Activated CD8-positive, alpha-beta memory T cell treated with anti-CD3 and anti-CD28 coated beads, Interleukin-2, amount 50 U/mL, for 1 hour (primary cell): Measurements from ENCODE around the gene HDAC8.
"Not testable (repeated sequence)": the region's sequence is repeated elsewhere in the genome, so short reads cannot be mapped to it uniquely, and the experiment has no call there.

Experiments used
- DNase-seq: peaks from one replicate; pipeline ENCODE4 v3.0.0-alpha.2; 2020; ENCODE audit errors: extremely low read depth

HDAC8 gene

GRCh38 chrX:72373136-72373535 lies 199.5 kb downstream of the HDAC8 start:
- DNase-seq = no peak

GRCh38 chrX:72372735-72373134 lies 199.9 kb downstream of the HDAC8 start:
- no peak for DNase-seq

GRCh38 chrX:72371405-72371804 lies 201.2 kb downstream of the HDAC8 start:
- no peak for DNase-seq

- no peak for DNase-seq
Measured at GRCh38 chrX:72368796-72369195, 203.8 kb downstream of the HDAC8 start.

GRCh38 chrX:72367516-72367915 lies 205.1 kb downstream of the HDAC8 start:
- DNase-seq = no peak

GRCh38 chrX:72366701-72367454 lies 205.8 kb downstream of the HDAC8 start:
- no peak for DNase-seq

- no peak for DNase-seq
Measured at GRCh38 chrX:72366178-72366577, 206.5 kb downstream of the HDAC8 start.

- DNase-seq = no peak
Measured at GRCh38 chrX:72365126-72365525, 207.5 kb downstream of the HDAC8 start.

GRCh38 chrX:72360326-72360725 lies 212.3 kb downstream of the HDAC8 start:
- no peak for DNase-seq

- no peak for DNase-seq
Measured at GRCh38 chrX:72358313-72358712, 214.3 kb downstream of the HDAC8 start.

- DNase-seq = no peak
Measured at GRCh38 chrX:72352786-72353185, 219.9 kb downstream of the HDAC8 start.

GRCh38 chrX:72351606-72352334 lies 220.9 kb downstream of the HDAC8 start:
- no peak for DNase-seq

- no peak for DNase-seq
Measured at GRCh38 chrX:72349190-72349589, 223.5 kb downstream of the HDAC8 start.

- no peak for DNase-seq
Measured at GRCh38 chrX:72348247-72348979, 224.2 kb downstream of the HDAC8 start.

- DNase-seq = no peak
Measured at GRCh38 chrX:72347366-72347765, 225.3 kb downstream of the HDAC8 start.

GRCh38 chrX:72346302-72346949 lies 226.2 kb downstream of the HDAC8 start:
- no peak for DNase-seq

GRCh38 chrX:72340626-72341025 lies 232.0 kb downstream of the HDAC8 start:
- no peak for DNase-seq

- DNase-seq = no peak
Measured at GRCh38 chrX:72340041-72340440, 232.6 kb downstream of the HDAC8 start.

GRCh38 chrX:72330131-72330530 lies 242.5 kb downstream of the HDAC8 start:
- DNase-seq = no peak

GRCh38 chrX:72326605-72327300 lies 245.9 kb downstream of the HDAC8 start:
- DNase-seq = no peak

- not testable (repeated sequence) for DNase-seq
Measured at GRCh38 chrX:72319651-72320050, 253.0 kb downstream of the HDAC8 start.
